Nephron (organoid): ENCODE data around the gene STOX1.
"Not testable (repeated sequence)": the region's sequence is repeated elsewhere in the genome, so short reads cannot be mapped to it uniquely, and the experiment has no call there.

Source experiments
- H3K27ac Mint-ChIP-seq, 3 experiments: 2 replicates each; pipeline ENCODE4 v1.8.0; 2020; ENCODE audit warnings: mixed read lengths in 3 of 3, mild to moderate bottlenecking in 2 of 3, moderate library complexity in 1 of 3
- H3K27me3 Mint-ChIP-seq: 2 replicates; pipeline ENCODE4 v1.8.0; 2021; ENCODE audit warnings: low read depth, mild to moderate bottlenecking, moderate library complexity, mixed read lengths
- H3K36me3 Mint-ChIP-seq: 2 replicates; pipeline ENCODE4 v1.8.0; 2020; ENCODE audit warnings: low read depth, mixed read lengths
- H3K4me1 Mint-ChIP-seq: 2 replicates; pipeline ENCODE4 v1.8.0; 2020; ENCODE audit warnings: mixed read lengths
- H3K4me3 Mint-ChIP-seq, 3 experiments: 2 replicates each; pipeline ENCODE4 v1.8.0; 2020; ENCODE audit warnings: mild to moderate bottlenecking in 3 of 3, mixed read lengths in 3 of 3, moderate library complexity in 2 of 3
- H3K9me3 Mint-ChIP-seq: 2 replicates; pipeline ENCODE4 v1.8.0; 2020; ENCODE audit warnings: mixed read lengths
- CTCF ChIP-seq, 3 experiments: fragments of 200-600 bp; sonication (generic); IDR thresholded peaks; one replicate each; pipeline ENCODE4 v1.5.0; 2021; ENCODE audit warnings: antibody characterized with exemption in 3 of 3; ENCODE audit not compliant: unreplicated experiment in 3 of 3

The STOX1 gene

GRCh38 chr10:68828833-68829232 is 1.5 kb downstream of the STOX1 start:
- H3K36me3 Mint-ChIP-seq, result no peaks in the 10 kb centered on the region
- peak overlapping the region in 1 of 3 experiments; percentile 37 for H3K27ac Mint-ChIP-seq
- H3K4me3 Mint-ChIP-seq, result peak overlapping the region; percentile 76 to 81 (median 80)
- no peaks in the 10 kb centered on the region for H3K4me1 Mint-ChIP-seq
- no peak for TF ChIP-seq CTCF (IDR thresholded peaks at IDR 0.05; ENCODE audit: unreplicated experiment in 3 of 3)
- H3K9me3 Mint-ChIP-seq, result no peaks in the 10 kb centered on the region
- H3K27me3 Mint-ChIP-seq, result peaks cover 11% of the 10 kb centered on the region

- Mint-ChIP-seq H3K36me3 (no peaks in the 10 kb centered on the region), H3K27ac (no peak overlapping the region), H3K4me3 (peak overlapping the region; percentile 53 to 74 (median 56)), H3K9me3 (no peaks in the 10 kb centered on the region), H3K27me3 (peaks cover 11% of the 10 kb centered on the region), H3K4me1 (no peaks in the 10 kb centered on the region)
- TF ChIP-seq CTCF (IDR thresholded peaks at IDR 0.05; ENCODE audit: unreplicated experiment in 3 of 3), result no peak
Observed at GRCh38 chr10:68829521-68829920, 2.2 kb downstream of the STOX1 start.

GRCh38 chr10:68829952-68830351 is 2.6 kb downstream of the STOX1 start:
- no peaks in the 10 kb centered on the region for H3K9me3 Mint-ChIP-seq
- H3K27ac Mint-ChIP-seq, result no peak overlapping the region
- H3K36me3 Mint-ChIP-seq, result no peaks in the 10 kb centered on the region
- peak overlapping the region; percentile 34 to 74 (median 40) for H3K4me3 Mint-ChIP-seq
- H3K27me3 Mint-ChIP-seq, result peaks cover 8% of the 10 kb centered on the region
- no peak for TF ChIP-seq CTCF (IDR thresholded peaks at IDR 0.05; ENCODE audit: unreplicated experiment in 3 of 3)
- H3K4me1 Mint-ChIP-seq, result no peaks in the 10 kb centered on the region

GRCh38 chr10:68831961-68832455 is 4.7 kb downstream of the STOX1 start:
- no peaks in the 10 kb centered on the region for H3K36me3 Mint-ChIP-seq
- TF ChIP-seq CTCF (IDR thresholded peaks at IDR 0.05; ENCODE audit: unreplicated experiment in 3 of 3), result no peak

GRCh38 chr10:68832601-68833000 is 5.3 kb downstream of the STOX1 start:
- Mint-ChIP-seq H3K27ac (no peak overlapping the region), H3K4me3 (no peak overlapping the region), H3K36me3 (no peaks in the 10 kb centered on the region), H3K9me3 (no peaks in the 10 kb centered on the region), H3K27me3 (no peaks in the 10 kb centered on the region), H3K4me1 (no peaks in the 10 kb centered on the region)
- TF ChIP-seq CTCF (IDR thresholded peaks at IDR 0.05; ENCODE audit: unreplicated experiment in 3 of 3), result no peak

More at GRCh38 chr10:68831961-68832455, 4.7 kb downstream of the STOX1 start:
- Mint-ChIP-seq H3K27me3 (no peaks in the 10 kb centered on the region), H3K27ac (no peak overlapping the region), H3K4me3 (no peak overlapping the region), H3K4me1 (no peaks in the 10 kb centered on the region), H3K9me3 (no peaks in the 10 kb centered on the region)

GRCh38 chr10:68837626-68838322 is 10.4 kb downstream of the STOX1 start:
- TF ChIP-seq CTCF (IDR thresholded peaks at IDR 0.05; ENCODE audit: unreplicated experiment in 3 of 3), result no peak
- Mint-ChIP-seq H3K9me3 (no peaks in the 10 kb centered on the region), H3K27me3 (peaks cover 3% of the 10 kb centered on the region), H3K4me3 (no peak overlapping the region), H3K4me1 (no peaks in the 10 kb centered on the region), H3K36me3 (no peaks in the 10 kb centered on the region), H3K27ac (no peak overlapping the region)

- not testable (repeated sequence) for H3K9me3 Mint-ChIP-seq, H3K27me3 Mint-ChIP-seq, H3K4me3 Mint-ChIP-seq, H3K27ac Mint-ChIP-seq, H3K4me1 Mint-ChIP-seq, H3K36me3 Mint-ChIP-seq
Observed at GRCh38 chr10:68840650-68841049, 13.3 kb downstream of the STOX1 start.
